Small intestine (tissue), 7 donors: ENCODE data around the gene FCHO1. TPM values are rescaled to one million over a fixed set of nuclear protein-coding genes. Genes with fewer than 3 reads are reported as not detected.

Experiments used
- DNase-seq, 2 donors: peaks; one replicate each; pipeline versions ENCODE4 v3.0.0 to v3.0.0-alpha.2; 2013
- FAIRE-seq: peaks from 2 replicates; lab custom pipeline; 2012; peaks lifted over from hg19 to GRCh38; lab: Jason Lieb, UNC
- H3K27ac ChIP-seq, 3 donors: one replicate each; pipeline ENCODE4 v1.5.1; 2013; ENCODE audit warnings: low read length in 2 of 3, mild to moderate bottlenecking in 2 of 3, control low read depth in 1 of 3, inconsistent platforms in 1 of 3, low read depth in 1 of 3, moderate library complexity in 1 of 3
- H3K27me3 ChIP-seq, 3 donors: one replicate each; pipeline ENCODE4 v1.6.1; 2013; ENCODE audit warnings: low read length in 3 of 3, inconsistent platforms in 1 of 3; ENCODE audit not compliant: control insufficient read depth in 3 of 3, insufficient read depth in 3 of 3
- H3K36me3 ChIP-seq, 3 donors: one replicate each; pipeline ENCODE4 v1.6.1; 2013; ENCODE audit warnings: low read length in 3 of 3, inconsistent platforms in 1 of 3, low read depth in 1 of 3, mild to moderate bottlenecking in 1 of 3, moderate library complexity in 1 of 3; ENCODE audit not compliant: control insufficient read depth in 3 of 3, insufficient read depth in 2 of 3
- H3K4me1 ChIP-seq, 3 donors: one replicate each; pipeline ENCODE4 v1.6.1; 2013; ENCODE audit warnings: low read length in 2 of 3, inconsistent platforms in 1 of 3, low read depth in 1 of 3, mild to moderate bottlenecking in 1 of 3, moderate library complexity in 1 of 3; ENCODE audit not compliant: control insufficient read depth in 3 of 3, insufficient read depth in 2 of 3
- H3K4me3 ChIP-seq, 3 donors: one replicate each; pipeline ENCODE4 v1.5.1; 2013; ENCODE audit warnings: low read length in 3 of 3, control low read depth in 1 of 3, inconsistent platforms in 1 of 3, low read depth in 1 of 3, mild to moderate bottlenecking in 1 of 3, moderate library complexity in 1 of 3
- H3K9me3 ChIP-seq, 2 donors: one replicate each; pipeline ENCODE4 v1.6.1; 2013; ENCODE audit warnings: low read depth in 1 of 2, low read length in 1 of 2; ENCODE audit not compliant: control insufficient read depth in 2 of 2, insufficient read depth in 1 of 2
- WGBS, 3 donors: extraction: QIAGEN DNeasy Blood & Tissue Kit; methylation state at CpG; one replicate each; pipeline ENCODE4 v1.1.7; 2013; 5-methylcytosine and 5-hydroxymethylcytosine counted together
- polyA plus RNA-seq, 4 donors: library from polyadenylated mRNA; stranded (reverse) in 3 of 4; unstranded in 1 of 4; fragments of 200-250 nt in 3 of 4; fragments of 120-200 nt in 1 of 4; gene quantifications; one replicate each; pipeline versions ENCODE4 v1.2.1 to v1.2.3, GENCODE V29; 2013
- donor health status: healthy with polysubstance abuse.
- donor health status: control.
- donor health status: control.
- donor health status: Bipolar disorder and iron deficiency.
- donor health status: healthy.

Gene FCHO1
- polyA plus RNA-seq, 4 donors: 1.4 to 3.1 (median 2.2) TPM

- 71 to 80% (median 76%) methylated on average over 7 of the region's 7 CpGs for WGBS, 3 donors
- no peaks in the 10 kb centered on the region for H3K36me3 ChIP-seq
- FAIRE-seq (no peak), DNase-seq (no peak)
- H3K27ac ChIP-seq: no peak overlapping the region
- H3K4me3 ChIP-seq: no peak overlapping the region
- no peaks in the 10 kb centered on the region for H3K4me1 ChIP-seq
- peaks cover 0 to 12% (median 0%) of the 10 kb centered on the region in 3 donors for H3K27me3 ChIP-seq
- no peaks in the 10 kb centered on the region for H3K9me3 ChIP-seq
These were observed 1.8 kb downstream of the FCHO1 start for GRCh38 chr19:17752865-17753639.

GRCh38 chr19:17753976-17754375 is 2.7 kb downstream of the FCHO1 start:
- Histone ChIP-seq H3K9me3 (no peaks in the 10 kb centered on the region), H3K27me3 (peaks cover 0 to 3% (median 0%) of the 10 kb centered on the region in 3 donors), H3K4me3 (no peak overlapping the region), H3K36me3 (no peaks in the 10 kb centered on the region), H3K27ac (no peak overlapping the region), H3K4me1 (no peaks in the 10 kb centered on the region)
- DNase-seq (no peak), FAIRE-seq (no peak)
- WGBS, 3 donors: 53 to 61% (median 55%) methylated on average over 9 of the region's 9 CpGs

- H3K9me3 ChIP-seq: no peaks in the 10 kb centered on the region
- no peak for FAIRE-seq
- H3K4me3 ChIP-seq: no peak overlapping the region
- H3K27me3 ChIP-seq: peaks cover 0 to 2% (median 0%) of the 10 kb centered on the region in 3 donors
- H3K4me1 ChIP-seq: no peaks in the 10 kb centered on the region
- 62 to 71% (median 70%) methylated on average over 5 of the region's 5 CpGs for WGBS, 3 donors
- DNase-seq: no peak
- H3K27ac ChIP-seq: no peak overlapping the region
- no peaks in the 10 kb centered on the region for H3K36me3 ChIP-seq
These were observed 3.6 kb downstream of the FCHO1 start for GRCh38 chr19:17754634-17755442.

- Histone ChIP-seq H3K27ac (no peak overlapping the region), H3K4me1 (no peaks in the 10 kb centered on the region), H3K4me3 (no peak overlapping the region), H3K36me3 (no peaks in the 10 kb centered on the region), H3K9me3 (no peaks in the 10 kb centered on the region), H3K27me3 (peaks cover 0 to 2% (median 0%) of the 10 kb centered on the region in 3 donors)
- 14 to 89% (median 81%) methylated on average over 1 of the region's 1 CpG for WGBS, 3 donors
- no peak for FAIRE-seq
- DNase-seq: no peak
These were observed 4.2 kb downstream of the FCHO1 start for GRCh38 chr19:17755443-17755890.

GRCh38 chr19:17755977-17756670 is 4.8 kb downstream of the FCHO1 start:
- DNase-seq: peak in 1 of 2 donors; percentile 33
- Histone ChIP-seq H3K36me3 (no peaks in the 10 kb centered on the region), H3K27me3 (peaks cover 0 to 2% (median 0%) of the 10 kb centered on the region in 3 donors), H3K4me3 (no peak overlapping the region), H3K4me1 (no peaks in the 10 kb centered on the region), H3K9me3 (no peaks in the 10 kb centered on the region), H3K27ac (no peak overlapping the region)
- FAIRE-seq: no peak
- 18 to 49% (median 37%) methylated on average over 12 of the region's 12 CpGs for WGBS, 3 donors

- Histone ChIP-seq H3K9me3 (no peaks in the 10 kb centered on the region), H3K27ac (no peak overlapping the region), H3K36me3 (no peaks in the 10 kb centered on the region), H3K27me3 (peaks cover 0 to 2% (median 0%) of the 10 kb centered on the region in 3 donors), H3K4me1 (no peaks in the 10 kb centered on the region), H3K4me3 (no peak overlapping the region)
- DNase-seq: peak in 1 of 2 donors; percentile 58
- WGBS, 3 donors: 15 to 38% (median 30%) methylated on average over 9 of the region's 9 CpGs
- no peak for FAIRE-seq
These were observed 5.8 kb downstream of the FCHO1 start for GRCh38 chr19:17757125-17757524.

- FAIRE-seq: no peak
- WGBS, 3 donors: 22 to 65% (median 53%) methylated on average over 5 of the region's 5 CpGs
These were observed 7.2 kb downstream of the FCHO1 start for GRCh38 chr19:17758515-17758914.

GRCh38 chr19:17761148-17761547 is 9.9 kb downstream of the FCHO1 start:
- FAIRE-seq (no peak), DNase-seq (no peak)
- Histone ChIP-seq H3K27me3 (peaks cover 0 to 2% (median 0%) of the 10 kb centered on the region in 3 donors), H3K4me1 (peaks cover 0 to 3% (median 2%) of the 10 kb centered on the region in 3 donors), H3K27ac (no peak overlapping the region), H3K9me3 (no peaks in the 10 kb centered on the region), H3K4me3 (no peak overlapping the region), H3K36me3 (peaks cover 0 to 2% (median 0%) of the 10 kb centered on the region in 3 donors)
- WGBS, 3 donors: 63 to 74% (median 67%) methylated on average over 4 of the region's 4 CpGs

More at GRCh38 chr19:17758515-17758914, 7.2 kb downstream of the FCHO1 start:
- H3K27ac ChIP-seq: no peak overlapping the region
- DNase-seq: no peak
- H3K36me3 ChIP-seq: no peaks in the 10 kb centered on the region
- H3K4me3 ChIP-seq: no peak overlapping the region
- no peaks in the 10 kb centered on the region for H3K4me1 ChIP-seq
- H3K27me3 ChIP-seq: peaks cover 0 to 2% (median 0%) of the 10 kb centered on the region in 3 donors
- no peaks in the 10 kb centered on the region for H3K9me3 ChIP-seq
